Measurements from ENCODE around the gene KSR2.

KSR2 gene

GRCh38 chr12:117854339-117855012 is 114.3 kb downstream of the KSR2 start:
- peak; percentile 25 for DNase-seq

- no peak for DNase-seq
Measured at GRCh38 chr12:117853600-117853999, 115.2 kb downstream of the KSR2 start.

GRCh38 chr12:117850048-117850447 is 118.7 kb downstream of the KSR2 start:
- DNase-seq, result peak; percentile 17

DNA sequence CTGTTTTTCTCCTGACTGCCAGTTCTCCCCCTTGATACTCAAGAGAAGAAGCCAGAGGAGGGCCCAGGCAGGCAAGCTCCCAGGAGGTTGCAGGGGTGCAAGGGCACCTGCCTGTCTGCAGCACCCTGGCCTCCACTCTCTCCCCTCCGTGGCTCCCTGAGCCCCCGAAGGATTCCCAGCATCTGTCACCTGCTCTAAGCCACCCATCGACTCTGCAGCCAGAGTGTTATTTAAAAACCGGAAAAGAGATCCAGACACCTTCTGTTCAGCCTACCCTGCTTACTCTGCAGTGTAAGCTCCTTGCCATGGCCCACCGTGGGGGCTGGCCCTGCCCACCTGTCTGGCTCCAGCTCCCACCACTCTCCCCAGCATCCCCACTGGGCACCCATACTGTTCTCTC is 121.4 kb downstream of the KSR2 start:
- no peak for DNase-seq

DNA sequence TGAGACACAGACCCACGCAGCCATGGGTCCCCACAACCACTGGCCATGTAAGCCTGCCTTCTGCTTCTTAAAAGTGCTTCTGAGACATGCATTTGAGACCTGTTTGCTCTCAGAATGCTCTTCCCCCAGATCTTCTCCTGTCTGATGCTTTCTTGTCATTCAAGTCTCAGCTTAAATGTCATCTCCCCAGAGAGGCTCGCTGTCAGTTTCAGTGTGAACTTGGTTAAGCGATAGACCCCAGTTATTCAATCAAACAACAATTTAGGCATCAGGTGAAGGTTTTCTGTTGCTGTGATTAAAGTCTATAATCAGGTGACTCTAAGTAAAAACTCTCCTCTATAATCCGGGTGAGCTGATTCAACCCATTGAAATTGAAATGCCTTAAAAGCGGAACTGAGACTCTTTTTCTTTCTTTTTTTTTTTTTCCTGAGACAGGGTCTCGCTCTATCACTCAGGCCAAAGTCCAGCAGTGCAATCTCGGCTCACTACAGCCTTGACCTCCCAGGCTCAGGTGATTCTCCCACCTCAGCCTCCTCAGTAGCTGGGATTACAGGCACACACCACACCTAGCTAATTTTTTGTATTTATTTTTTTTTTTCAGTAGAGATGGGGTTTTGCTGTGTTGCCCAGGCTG is 123.4 kb downstream of the KSR2 start:
- DNase-seq, result no peak

GRCh38 chr12:117844114-117844830 is 124.5 kb downstream of the KSR2 start:
- no peak for DNase-seq

DNA sequence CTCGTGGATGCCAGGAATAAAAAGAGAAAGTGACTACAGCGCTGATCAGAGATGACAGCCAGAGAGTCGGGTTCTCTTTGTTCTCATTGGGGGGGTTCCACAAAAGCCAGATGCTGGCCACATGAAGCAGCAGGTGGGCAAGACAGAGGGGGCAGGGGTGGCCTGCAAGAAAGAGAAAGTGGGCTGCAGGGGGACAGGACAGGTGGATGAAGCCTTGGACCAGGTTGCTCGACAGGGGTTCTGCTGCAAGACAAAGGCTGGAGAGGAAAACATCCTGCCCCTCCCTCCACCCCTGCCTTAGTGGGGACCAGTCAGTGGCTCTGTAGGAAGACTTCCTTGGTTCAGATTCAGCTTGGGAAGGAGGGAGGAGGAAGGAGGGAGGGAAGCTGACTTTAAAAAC is 126.2 kb downstream of the KSR2 start:
- no peak for DNase-seq

DNA sequence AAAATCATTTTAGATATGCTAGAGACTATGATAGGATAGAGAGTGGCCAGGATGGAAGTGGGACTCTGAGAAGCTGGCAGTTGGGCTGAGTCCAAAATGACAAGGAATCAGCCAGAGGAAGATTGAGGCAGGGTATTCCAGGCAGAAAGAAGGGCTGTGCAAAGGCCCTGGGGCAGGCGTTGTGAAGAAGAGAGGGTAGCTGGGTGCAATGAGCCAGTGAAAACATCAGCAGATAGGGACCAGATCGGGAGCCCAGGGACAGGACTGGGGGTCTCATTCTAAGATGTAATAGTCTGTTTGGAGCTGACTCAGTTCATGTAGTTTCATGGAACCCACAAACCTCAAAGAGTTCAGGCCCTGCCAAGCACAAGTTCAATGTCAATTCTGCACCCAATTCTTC is 126.6 kb downstream of the KSR2 start:
- no peak for DNase-seq

DNA sequence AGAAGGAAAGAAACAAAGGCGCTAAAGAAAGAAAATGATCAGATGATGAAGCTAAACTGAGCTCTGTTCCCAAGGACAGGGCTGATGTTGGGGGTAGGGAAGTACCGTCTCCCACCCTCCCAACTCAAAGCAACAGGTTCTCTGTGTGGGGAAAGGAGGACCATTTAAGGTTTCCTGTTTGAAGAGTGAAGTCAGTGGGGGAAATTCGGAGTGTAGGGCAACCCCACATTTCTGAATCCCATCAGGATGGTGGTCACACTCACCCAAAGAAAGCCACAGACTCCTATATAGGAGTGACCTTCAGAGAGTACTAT is 131.1 kb downstream of the KSR2 start:
- DNase-seq, result no peak

GRCh38 chr12:117836999-117837736 is 131.6 kb downstream of the KSR2 start:
- peak; percentile 16 for DNase-seq

- no peak for DNase-seq
Measured at GRCh38 chr12:117836476-117836875, 132.3 kb downstream of the KSR2 start.

DNA sequence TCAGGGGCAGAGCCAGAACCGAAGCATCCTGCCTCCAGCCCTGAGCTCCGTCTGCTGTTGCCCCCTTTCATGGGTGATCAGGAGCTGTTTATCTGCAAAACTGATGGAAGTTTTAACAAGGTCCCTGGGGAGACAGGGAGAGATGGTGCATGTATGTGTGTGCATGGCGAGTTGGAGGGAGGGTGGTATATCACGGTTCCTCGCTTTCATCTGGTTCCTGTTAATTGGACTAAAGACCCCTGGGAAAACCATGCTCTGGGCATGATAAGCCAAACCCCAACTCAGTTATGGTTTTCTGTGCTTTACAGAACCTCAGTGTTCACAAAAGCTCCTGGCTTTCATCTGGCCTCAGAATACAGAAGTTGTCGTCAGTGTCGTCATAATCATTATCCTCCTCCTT is 133.6 kb downstream of the KSR2 start:
- no peak for DNase-seq

DNA sequence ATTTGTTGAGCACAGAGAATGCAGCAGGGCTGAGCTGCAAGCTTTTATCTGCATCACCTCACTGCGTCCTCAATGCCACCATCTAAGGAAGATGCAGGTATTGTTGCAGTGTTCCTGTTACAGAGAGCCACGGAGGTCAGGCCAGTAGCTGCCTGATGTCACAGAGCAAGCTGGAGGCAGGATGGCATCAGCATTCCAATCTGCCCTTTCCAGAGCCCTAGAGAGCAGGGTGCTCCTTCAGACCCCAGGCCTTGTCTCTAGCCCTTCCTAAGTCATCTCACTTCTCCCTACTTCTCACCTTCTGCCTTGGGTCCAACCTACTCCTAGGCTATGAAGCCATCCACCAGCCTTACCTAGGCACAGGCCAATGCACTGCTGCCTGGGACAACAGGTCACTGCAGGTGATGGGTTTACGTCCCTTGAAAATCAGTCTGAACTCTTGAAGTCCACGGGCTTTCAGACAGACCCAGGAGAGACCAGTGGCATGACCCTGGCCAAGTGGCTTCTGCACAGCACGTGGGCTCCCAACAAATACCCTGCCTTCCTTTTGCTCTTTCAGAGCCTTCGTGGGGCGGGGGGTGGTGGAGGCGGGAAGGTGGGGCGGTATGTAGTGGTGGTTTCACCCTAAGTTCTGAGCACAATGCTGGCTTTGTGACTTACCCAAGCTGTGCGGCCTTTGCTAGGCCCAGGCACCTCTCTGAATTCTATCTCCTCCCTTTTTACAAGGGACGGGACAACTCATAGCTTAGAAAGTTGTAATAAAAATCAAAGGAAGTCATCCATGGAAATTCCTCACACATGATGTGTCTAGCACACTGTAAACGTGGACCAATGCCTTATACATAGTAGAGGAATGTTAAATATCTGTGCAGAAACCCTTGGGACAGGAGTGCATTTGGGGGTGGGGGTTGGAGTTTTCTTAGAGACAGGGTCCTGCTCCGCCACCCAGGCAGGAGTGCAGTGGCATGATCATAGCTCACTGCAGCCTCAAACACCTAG is 136.0 kb downstream of the KSR2 start:
- DNase-seq, result no peak

DNA sequence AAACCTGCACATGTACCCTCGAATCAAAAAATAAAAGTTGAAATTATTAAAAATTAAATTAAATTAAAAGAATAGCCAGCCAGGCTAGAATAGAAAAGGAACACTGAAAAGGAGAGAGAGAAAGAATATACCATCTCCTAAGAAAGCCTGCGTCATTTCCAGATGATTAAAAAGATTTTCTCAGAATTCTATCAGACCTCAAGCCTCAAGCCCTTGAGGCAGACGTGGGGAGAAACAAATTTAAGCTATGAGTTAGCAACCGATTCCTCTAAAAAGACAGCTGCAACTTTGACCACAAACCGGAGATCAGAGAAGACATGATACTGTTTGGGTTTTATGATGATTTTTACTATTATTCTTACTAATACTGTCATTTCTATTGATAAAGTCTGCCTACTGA is 138.3 kb downstream of the KSR2 start:
- no peak for DNase-seq

DNA sequence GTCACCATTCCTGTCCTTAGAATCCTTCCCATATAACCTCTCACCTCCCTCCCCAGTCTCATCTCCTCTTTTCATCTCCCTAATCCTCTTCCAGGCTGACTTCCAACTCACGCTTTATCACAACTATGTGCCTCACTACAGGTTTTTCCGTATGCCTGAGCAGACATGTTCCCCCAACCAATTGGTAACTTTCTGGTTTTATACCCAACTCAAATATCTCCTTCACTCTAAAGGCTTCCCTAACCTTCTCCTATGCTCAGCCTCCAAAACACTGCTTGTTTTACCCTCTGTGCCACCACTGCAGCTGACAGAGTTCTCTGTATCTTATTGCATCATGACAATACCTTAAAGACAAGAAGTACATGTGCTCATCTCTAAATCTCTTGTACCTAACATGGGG is 139.7 kb downstream of the KSR2 start:
- DNase-seq, result no peak

GRCh38 chr12:117827660-117828059 is 141.1 kb downstream of the KSR2 start:
- DNase-seq, result no peak

DNA sequence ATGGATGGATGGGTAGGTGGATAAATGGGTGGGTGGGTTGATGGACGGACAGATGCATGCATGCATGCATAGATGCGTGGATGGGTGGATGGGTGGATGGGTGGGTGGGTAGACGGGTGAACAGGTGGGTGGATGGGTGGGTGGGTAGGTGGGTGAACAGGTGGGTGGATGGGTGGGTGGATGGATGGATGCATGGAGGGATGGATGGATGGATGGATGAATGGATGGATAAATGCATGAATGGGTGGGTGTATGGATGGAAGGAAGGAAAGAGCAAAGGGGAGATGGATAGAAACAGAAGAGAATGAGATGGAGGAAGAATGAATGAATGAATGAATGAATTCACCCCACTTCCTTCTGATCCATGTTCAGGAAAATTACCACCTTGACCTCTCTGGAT is 143.0 kb downstream of the KSR2 start:
- no peak for DNase-seq

GRCh38 chr12:117821480-117822175 is 147.2 kb downstream of the KSR2 start:
- DNase-seq, result no peak

DNA sequence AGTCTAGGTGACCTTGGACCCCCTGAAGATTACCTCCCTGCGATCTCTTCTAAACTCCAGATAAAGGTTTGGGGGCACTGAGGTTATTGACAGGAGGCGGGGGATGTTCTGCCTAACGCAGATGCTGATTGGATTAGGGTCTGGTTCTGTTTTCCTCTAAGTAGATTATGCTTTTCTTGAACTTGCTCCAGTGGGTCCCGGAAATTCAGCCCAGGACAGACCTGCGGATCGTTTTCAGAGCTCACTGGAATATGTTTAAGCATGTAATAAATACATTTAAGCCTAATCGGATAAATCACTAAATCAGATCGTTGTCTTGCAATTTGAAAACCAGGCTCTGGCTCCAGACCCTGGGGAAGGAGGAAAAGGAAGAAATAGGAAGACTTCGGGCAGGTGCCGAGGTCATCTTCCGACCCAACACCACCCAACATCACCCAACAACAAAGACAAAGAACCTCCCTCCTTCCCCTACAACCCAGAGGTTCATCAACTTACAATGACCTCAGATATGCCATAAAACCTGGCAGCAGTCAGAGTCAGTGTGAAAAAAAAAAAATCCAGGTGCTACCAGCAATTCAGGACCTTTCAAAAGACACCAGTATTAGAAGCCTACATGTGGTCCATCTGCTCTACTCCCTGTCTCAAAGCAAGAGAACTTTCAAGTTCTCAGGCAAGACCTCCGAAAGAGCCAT is 148.4 kb downstream of the KSR2 start:
- DNase-seq, result no peak

DNA sequence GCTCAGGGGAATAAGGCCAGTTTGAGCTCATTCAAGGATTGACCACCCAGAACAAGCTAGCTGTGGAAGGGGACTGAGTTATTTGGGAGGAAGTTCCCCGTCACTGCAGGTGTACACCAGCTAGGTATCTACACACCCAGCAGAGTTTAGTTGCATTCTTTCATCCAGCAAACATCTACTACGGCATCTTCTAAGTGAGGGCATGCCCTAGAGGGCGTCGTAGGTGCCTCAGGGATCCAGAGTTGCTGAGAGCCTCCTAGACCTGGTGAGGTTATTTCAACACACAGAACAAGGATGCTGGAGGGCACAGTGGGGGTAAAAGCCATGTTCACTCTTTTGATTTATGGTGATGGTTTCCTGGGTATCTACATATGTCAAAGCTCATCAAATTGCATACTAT is 149.6 kb downstream of the KSR2 start:
- no peak for DNase-seq

GRCh38 chr12:117818400-117818799 is 150.4 kb downstream of the KSR2 start:
- no peak for DNase-seq
